ENCODE measurements around the gene CHST12. TPM values are rescaled to one million over a fixed set of nuclear protein-coding genes. Genes with fewer than 3 reads are reported as not detected.

The CHST12 gene
- total RNA-seq, 2 experiments from 2014 or later = 49.5 to 51.1 TPM

GRCh38 chr7:2437537-2438148 is 34.2 kb downstream of the CHST12 start:
- H3K27ac Mint-ChIP-seq = no peak overlapping the region
- DNase-seq = no peak
- H3K36me3 Mint-ChIP-seq = peaks cover 19% of the 10 kb centered on the region
- POLR2A ChIA-PET = no interaction called here
- H3K4me3 Mint-ChIP-seq = no peak overlapping the region
- peaks cover 2% of the 10 kb centered on the region for H3K4me1 Mint-ChIP-seq
- no peak for ATAC-seq (ENCODE audit: low read depth)
- H3K27me3 Mint-ChIP-seq = no peaks in the 10 kb centered on the region
- no peaks in the 10 kb centered on the region for H3K9me3 Mint-ChIP-seq

- POLR2A ChIA-PET = no interaction called here
- no peaks in the 10 kb centered on the region for H3K27me3 Mint-ChIP-seq
- peaks cover 2% of the 10 kb centered on the region for H3K4me1 Mint-ChIP-seq
- no peak overlapping the region for H3K27ac Mint-ChIP-seq
- H3K4me3 Mint-ChIP-seq = no peak overlapping the region
- ATAC-seq (ENCODE audit: low read depth) = no peak
- peaks cover 19% of the 10 kb centered on the region for H3K36me3 Mint-ChIP-seq
- no peak for DNase-seq
- H3K9me3 Mint-ChIP-seq = no peaks in the 10 kb centered on the region
Observed at GRCh38 chr7:2438186-2438585, 34.8 kb downstream of the CHST12 start.

DNA sequence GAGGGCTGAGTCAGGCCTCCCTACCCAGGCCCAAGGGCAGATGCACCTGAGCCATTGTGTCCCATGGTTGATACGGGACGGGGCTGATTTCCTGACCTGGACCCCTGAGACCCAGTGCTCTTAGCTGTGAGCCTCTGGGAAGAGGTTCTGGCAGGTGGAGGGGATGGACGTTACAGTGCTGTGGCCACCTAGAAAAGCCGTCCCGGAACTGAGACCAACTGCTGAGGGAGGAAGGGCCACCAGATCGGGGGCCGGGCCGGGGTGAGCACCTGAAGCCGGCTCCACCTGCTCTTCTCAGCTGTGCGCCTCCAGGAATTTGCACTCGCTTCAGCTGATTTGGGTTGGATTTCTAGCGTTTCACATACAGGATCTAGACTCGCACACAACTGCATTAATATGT is 35.4 kb downstream of the CHST12 start:
- no peaks in the 10 kb centered on the region for H3K27me3 Mint-ChIP-seq
- H3K4me3 Mint-ChIP-seq = no peak overlapping the region
- DNase-seq (no peak), ATAC-seq (ENCODE audit: low read depth) (no peak)
- no peaks in the 10 kb centered on the region for H3K9me3 Mint-ChIP-seq
- peaks cover 2% of the 10 kb centered on the region for H3K4me1 Mint-ChIP-seq
- peaks cover 17% of the 10 kb centered on the region for H3K36me3 Mint-ChIP-seq
- POLR2A ChIA-PET = no interaction called here
- H3K27ac Mint-ChIP-seq = no peak overlapping the region

GRCh38 chr7:2440608-2441245 is 37.3 kb downstream of the CHST12 start:
- Mint-ChIP-seq H3K36me3 (peaks cover 19% of the 10 kb centered on the region), H3K27me3 (no peaks in the 10 kb centered on the region), H3K27ac (no peak overlapping the region), H3K4me1 (peaks cover 2% of the 10 kb centered on the region), H3K9me3 (no peaks in the 10 kb centered on the region), H3K4me3 (no peak overlapping the region)
- ATAC-seq (ENCODE audit: low read depth) (no peak), DNase-seq (no peak)
- POLR2A ChIA-PET = no interaction called here

- no peak for ATAC-seq (ENCODE audit: low read depth)
- H3K27me3 Mint-ChIP-seq = no peaks in the 10 kb centered on the region
- peaks cover 2% of the 10 kb centered on the region for H3K4me1 Mint-ChIP-seq
- H3K4me3 Mint-ChIP-seq = no peak overlapping the region
- DNase-seq = no peak
- H3K9me3 Mint-ChIP-seq = no peaks in the 10 kb centered on the region
- no peak overlapping the region for H3K27ac Mint-ChIP-seq
- POLR2A ChIA-PET = no interaction called here
- H3K36me3 Mint-ChIP-seq = peaks cover 19% of the 10 kb centered on the region
Observed at GRCh38 chr7:2441430-2442058, 38.1 kb downstream of the CHST12 start.

- Mint-ChIP-seq H3K27me3 (no peaks in the 10 kb centered on the region), H3K36me3 (peaks cover 16% of the 10 kb centered on the region), H3K4me1 (peaks cover 4% of the 10 kb centered on the region), H3K9me3 (no peaks in the 10 kb centered on the region), H3K27ac (no peak overlapping the region), H3K4me3 (no peak overlapping the region)
- ATAC-seq (ENCODE audit: low read depth) (no peak), DNase-seq (no peak)
- POLR2A ChIA-PET = no interaction called here
Observed at GRCh38 chr7:2443491-2443890, 40.1 kb downstream of the CHST12 start.

DNA sequence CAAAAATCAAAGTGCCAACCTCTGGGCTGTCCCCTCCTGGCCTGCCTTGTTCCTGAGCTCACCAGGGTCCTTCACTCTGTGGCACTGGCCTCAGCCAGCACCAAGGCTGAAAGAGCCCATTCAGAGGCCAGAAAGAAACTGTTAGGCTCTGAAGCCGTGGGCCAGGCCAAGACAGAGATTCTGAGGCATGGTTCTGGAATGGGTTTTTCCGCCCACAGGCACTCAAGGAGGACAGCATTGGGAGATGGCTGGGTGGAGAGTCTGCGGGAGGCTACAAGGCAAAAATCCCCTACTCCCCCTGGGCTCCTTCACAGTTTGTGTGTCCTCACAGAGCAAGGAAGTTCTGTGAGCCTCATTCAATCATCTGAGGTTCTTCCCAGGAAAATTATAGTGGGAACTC is 41.1 kb downstream of the CHST12 start:
- H3K4me1 Mint-ChIP-seq = peaks cover 4% of the 10 kb centered on the region
- no peaks in the 10 kb centered on the region for H3K9me3 Mint-ChIP-seq
- POLR2A ChIA-PET = interaction anchor here (1.0 kb wide), 1 partner anchor 11 kb away, joined by 3 read pairs; no protein-coding TSS in a partner anchor
- no peaks in the 10 kb centered on the region for H3K27me3 Mint-ChIP-seq
- no peak overlapping the region for H3K4me3 Mint-ChIP-seq
- DNase-seq (no peak), ATAC-seq (ENCODE audit: low read depth) (no peak)
- H3K36me3 Mint-ChIP-seq = peaks cover 13% of the 10 kb centered on the region
- H3K27ac Mint-ChIP-seq = no peak overlapping the region

DNA sequence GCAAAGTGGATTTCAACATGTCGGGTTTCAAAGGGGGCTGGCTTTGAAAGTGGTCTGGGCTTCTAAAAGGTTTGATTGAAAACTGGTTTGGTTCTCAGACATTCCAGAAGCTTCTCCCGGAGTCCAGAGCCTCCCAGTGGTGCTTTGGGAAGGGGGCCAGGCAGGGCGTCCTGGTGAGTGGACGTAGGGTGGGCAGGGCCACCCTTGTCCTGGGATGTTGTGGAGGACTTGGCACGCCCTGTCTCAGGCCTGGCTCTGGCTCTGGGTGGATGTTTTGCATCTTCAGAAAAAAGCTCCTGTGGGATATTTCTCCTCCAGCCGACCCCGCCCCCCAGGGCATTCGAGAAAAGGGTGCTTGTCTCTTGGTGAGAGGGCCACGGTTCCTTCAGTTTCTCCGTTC is 41.6 kb downstream of the CHST12 start:
- Mint-ChIP-seq H3K4me3 (no peak overlapping the region), H3K4me1 (peaks cover 6% of the 10 kb centered on the region), H3K9me3 (no peaks in the 10 kb centered on the region), H3K27me3 (no peaks in the 10 kb centered on the region), H3K36me3 (peaks cover 12% of the 10 kb centered on the region), H3K27ac (no peak overlapping the region)
- ATAC-seq (ENCODE audit: low read depth) = no peak
- no peak for DNase-seq
- POLR2A ChIA-PET = interaction anchor here (1.0 kb wide), 1 partner anchor 12 kb away, joined by 3 read pairs; no protein-coding TSS in a partner anchor

DNA sequence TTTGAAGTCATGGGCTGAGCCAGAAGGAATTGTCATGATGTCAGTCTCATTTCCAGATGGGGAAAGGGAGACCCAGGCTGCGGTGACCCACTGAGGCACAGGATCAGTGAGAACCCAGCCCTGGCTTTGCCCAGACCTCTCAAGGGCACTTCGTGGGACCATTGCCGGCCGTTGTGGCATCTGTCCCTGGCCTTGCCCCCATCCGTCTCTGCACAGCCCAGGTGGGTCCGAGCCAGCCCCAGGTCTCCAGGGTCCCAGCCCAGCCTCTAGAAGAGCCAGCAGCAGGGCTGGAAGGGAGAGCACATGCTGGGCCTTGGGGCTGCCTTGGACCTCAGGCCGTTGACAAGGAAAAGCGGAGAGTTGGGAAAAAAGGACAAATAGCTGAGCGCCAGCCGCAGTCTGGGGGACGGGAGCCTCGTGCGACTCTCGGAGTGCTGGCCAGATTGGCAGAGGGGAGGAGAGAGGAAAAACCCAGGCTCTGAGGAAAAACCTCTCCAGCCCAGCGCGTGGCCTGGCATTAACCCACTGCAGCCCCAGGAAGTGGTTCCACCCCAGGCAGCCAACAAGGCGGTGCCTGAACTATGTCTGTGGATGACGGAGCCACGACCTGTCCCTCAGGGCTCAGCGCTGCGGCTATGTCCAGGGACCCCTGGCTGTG is 42.6 kb downstream of the CHST12 start:
- POLR2A ChIA-PET = no interaction called here
- Mint-ChIP-seq H3K4me3 (no peak overlapping the region), H3K9me3 (no peaks in the 10 kb centered on the region), H3K27me3 (no peaks in the 10 kb centered on the region), H3K27ac (no peak overlapping the region), H3K36me3 (peaks cover 9% of the 10 kb centered on the region), H3K4me1 (peaks cover 6% of the 10 kb centered on the region)
- DNase-seq = no peak
- ATAC-seq (ENCODE audit: low read depth) = no peak

GRCh38 chr7:2446676-2447075 is 43.3 kb downstream of the CHST12 start:
- Mint-ChIP-seq H3K27me3 (peaks cover 2% of the 10 kb centered on the region), H3K36me3 (peaks cover 9% of the 10 kb centered on the region), H3K27ac (no peak overlapping the region), H3K4me1 (peaks cover 7% of the 10 kb centered on the region), H3K4me3 (no peak overlapping the region), H3K9me3 (no peaks in the 10 kb centered on the region)
- ATAC-seq (ENCODE audit: low read depth) = no peak
- POLR2A ChIA-PET = no interaction called here
- no peak for DNase-seq

DNA sequence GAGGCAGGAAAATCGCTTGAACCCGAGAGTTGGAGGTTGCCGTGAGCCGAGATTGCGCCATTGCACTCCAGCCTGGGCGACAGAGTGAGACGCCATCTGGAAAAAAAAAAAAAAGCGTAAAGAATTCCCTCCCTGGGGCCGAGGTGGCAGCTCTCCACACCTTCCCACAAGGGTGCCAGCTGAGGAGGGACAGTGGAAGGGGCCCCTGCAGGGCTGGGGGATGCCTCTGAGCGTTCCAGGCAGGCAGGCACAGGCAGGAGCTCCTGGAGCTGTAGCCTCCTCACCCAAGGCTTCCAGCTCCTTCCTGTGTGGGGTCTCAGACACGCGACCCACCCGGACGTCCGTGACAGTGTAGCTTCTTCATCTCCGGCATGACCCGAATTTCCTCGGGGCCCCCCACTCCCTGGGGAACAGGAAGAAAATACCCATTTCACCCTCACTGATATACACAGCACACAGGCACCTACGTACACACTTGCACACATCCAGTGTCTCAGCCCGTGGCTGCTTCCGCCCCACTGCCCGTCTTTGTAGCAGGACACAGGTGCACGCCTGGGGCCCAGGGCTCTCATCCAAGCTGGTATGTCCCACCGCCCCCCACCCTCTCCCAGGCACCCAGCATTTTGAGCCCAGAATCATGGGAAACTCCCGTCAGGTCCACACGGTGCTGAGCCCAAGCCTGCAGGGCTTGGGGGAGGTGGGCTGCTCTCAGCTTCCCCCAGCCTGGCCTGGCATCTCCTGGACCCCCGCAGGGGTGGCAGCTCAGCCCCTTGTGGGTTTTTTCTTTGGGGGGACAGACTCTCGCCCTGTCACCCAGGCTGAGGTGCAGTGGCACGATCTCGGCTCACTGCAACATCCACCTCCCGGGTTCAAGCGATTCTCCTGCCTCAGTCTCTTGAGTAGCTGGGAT is 47.0 kb downstream of the CHST12 start:
- no peak for ATAC-seq (ENCODE audit: low read depth)
- Mint-ChIP-seq H3K4me1 (peaks cover 4% of the 10 kb centered on the region), H3K4me3 (no peak overlapping the region), H3K27me3 (peaks cover 12% of the 10 kb centered on the region), H3K36me3 (no peaks in the 10 kb centered on the region), H3K27ac (no peak overlapping the region), H3K9me3 (no peaks in the 10 kb centered on the region)
- POLR2A ChIA-PET = interaction anchor here (0.6 to 1.0 kb wide), 4 partner anchors 44 to 195 kb away, joined by 3 read pairs; no protein-coding TSS in a partner anchor
- DNase-seq = no peak

GRCh38 chr7:2451171-2452073 is 48.0 kb downstream of the CHST12 start:
- ATAC-seq (ENCODE audit: low read depth) (peak; percentile 90), DNase-seq (peak; percentile 84)
- H3K27me3 Mint-ChIP-seq = peaks cover 21% of the 10 kb centered on the region
- H3K27ac Mint-ChIP-seq = no peak overlapping the region
- POLR2A ChIA-PET = interaction anchor here (0.6 to 1.4 kb wide), 6 partner anchors 16 to 194 kb away, joined by 3 read pairs; no protein-coding TSS in a partner anchor
- H3K9me3 Mint-ChIP-seq = no peaks in the 10 kb centered on the region
- peaks cover 4% of the 10 kb centered on the region for H3K4me1 Mint-ChIP-seq
- no peaks in the 10 kb centered on the region for H3K36me3 Mint-ChIP-seq
- H3K4me3 Mint-ChIP-seq = peak overlapping the region; percentile 42
